ENCODE results near the gene THBS3.
"Not testable (repeated sequence)": the region's sequence is repeated elsewhere in the genome, so short reads cannot be mapped to it uniquely, and the experiment has no call there.

THBS3 gene

DNA sequence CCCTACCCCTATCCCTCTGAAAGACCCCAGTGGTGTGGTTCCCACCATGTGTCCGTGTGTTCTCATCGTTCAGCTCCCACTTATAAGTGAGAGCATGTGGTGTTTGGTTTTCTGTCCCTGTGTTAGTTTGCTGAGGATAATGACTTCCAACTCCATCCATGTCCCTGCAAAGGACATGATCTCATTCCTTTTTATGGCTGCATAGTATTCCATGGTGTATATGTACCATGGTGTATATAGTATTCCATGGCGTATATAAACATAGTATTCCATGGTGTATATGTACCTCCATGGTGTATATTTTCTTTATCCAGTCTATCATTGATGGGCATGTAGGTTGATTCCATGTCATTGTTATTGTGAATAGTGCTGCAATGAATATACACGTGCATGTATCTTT lies 43.9 kb downstream of the THBS3 start:
- not testable (repeated sequence) for H3K4ac ChIP-seq (ENCODE audit: low read depth, low read length); H2BK120ac ChIP-seq (ENCODE audit: low read depth, low read length); H2BK5ac ChIP-seq (ENCODE audit: low read length); H3K4me3 ChIP-seq (ENCODE audit: low read length); H3K56ac ChIP-seq (ENCODE audit: low read length); H3K36me3 ChIP-seq (ENCODE audit: control insufficient read depth, insufficient read depth, low read length); H3K18ac ChIP-seq (ENCODE audit: low read length); H3K79me2 ChIP-seq (ENCODE audit: control insufficient read depth, insufficient read depth, low read length); H3K23ac ChIP-seq (ENCODE audit: low read length); H2BK15ac ChIP-seq (replicated peaks; ENCODE audit: low read depth); H4K8ac ChIP-seq (ENCODE audit: low read depth, low read length); H2AK5ac ChIP-seq (ENCODE audit: low read length); H3K9ac ChIP-seq (ENCODE audit: low read length); H3K4me1 ChIP-seq (ENCODE audit: control insufficient read depth, low read depth, low read length); H3K4me2 ChIP-seq (ENCODE audit: low read length); H3K79me1 ChIP-seq (ENCODE audit: low read length); H3K27me3 ChIP-seq (ENCODE audit: insufficient read depth, low read length, poor library complexity); DNase-seq; H3K27ac ChIP-seq (ENCODE audit: low read depth, low read length); H4K5ac ChIP-seq (ENCODE audit: low read length)
- no CpG with 5 or more reads among the region's 4 CpGs for WGBS (ENCODE audit: extremely low coverage, insufficient coverage, low lambda C conversion rate)

DNA sequence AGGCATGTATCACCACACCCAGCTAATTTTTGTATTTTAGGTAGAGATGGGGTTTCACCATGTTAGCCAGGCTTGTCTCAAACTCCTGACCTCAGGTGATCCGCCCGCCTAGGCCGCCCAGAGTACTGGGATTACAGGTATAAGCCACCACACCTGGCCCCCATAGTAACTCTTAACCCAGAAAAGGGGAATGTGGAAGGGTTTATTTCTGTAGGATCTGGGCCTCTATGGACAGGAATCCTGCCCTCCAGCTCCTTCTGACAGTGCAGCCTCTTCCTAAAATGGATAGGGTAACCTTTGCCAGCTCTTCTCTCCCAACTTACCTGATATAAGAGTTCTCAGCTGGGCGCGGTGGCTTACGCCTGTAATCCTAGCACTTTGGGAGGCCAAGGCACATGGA lies 45.1 kb downstream of the THBS3 start:
- not testable (repeated sequence) for H3K9ac ChIP-seq (ENCODE audit: low read length); H3K27ac ChIP-seq (ENCODE audit: low read depth, low read length); H3K4me3 ChIP-seq (ENCODE audit: low read length); DNase-seq; H2BK5ac ChIP-seq (ENCODE audit: low read length); H3K27me3 ChIP-seq (ENCODE audit: insufficient read depth, low read length, poor library complexity); H2BK15ac ChIP-seq (replicated peaks; ENCODE audit: low read depth); H3K4me2 ChIP-seq (ENCODE audit: low read length); H3K79me1 ChIP-seq (ENCODE audit: low read length); H3K18ac ChIP-seq (ENCODE audit: low read length); H2BK120ac ChIP-seq (ENCODE audit: low read depth, low read length); H3K4ac ChIP-seq (ENCODE audit: low read depth, low read length); H4K8ac ChIP-seq (ENCODE audit: low read depth, low read length); H4K5ac ChIP-seq (ENCODE audit: low read length); H3K79me2 ChIP-seq (ENCODE audit: control insufficient read depth, insufficient read depth, low read length); H3K4me1 ChIP-seq (ENCODE audit: control insufficient read depth, low read depth, low read length); H2AK5ac ChIP-seq (ENCODE audit: low read length); H3K36me3 ChIP-seq (ENCODE audit: control insufficient read depth, insufficient read depth, low read length); H3K23ac ChIP-seq (ENCODE audit: low read length); H3K56ac ChIP-seq (ENCODE audit: low read length)
- WGBS (ENCODE audit: extremely low coverage, insufficient coverage, low lambda C conversion rate), result no CpG with 5 or more reads among the region's 6 CpGs

DNA sequence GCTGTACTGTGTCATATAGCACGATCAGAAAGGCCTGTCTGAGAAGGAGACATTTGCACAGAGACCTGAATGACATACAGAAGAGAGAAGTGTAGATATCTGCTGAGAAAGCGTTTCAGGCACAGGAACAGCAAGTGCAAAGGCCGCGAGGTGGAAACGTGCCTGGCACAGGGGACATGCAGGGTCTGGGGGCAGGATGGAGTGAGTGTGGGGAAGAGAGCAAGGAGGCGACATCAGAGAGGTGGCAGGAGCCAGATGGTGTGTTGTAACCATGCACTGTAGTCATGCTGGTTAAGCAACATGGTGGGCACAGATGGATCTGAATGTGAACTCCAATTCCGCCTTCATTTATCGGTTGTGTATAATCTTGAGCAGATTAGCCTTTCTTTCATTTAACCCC lies 47.6 kb downstream of the THBS3 start:
- H3K56ac ChIP-seq (ENCODE audit: low read length), result no peak overlapping the region
- H3K9ac ChIP-seq (ENCODE audit: low read length), result no peak overlapping the region
- no peak overlapping the region for H4K8ac ChIP-seq (ENCODE audit: low read depth, low read length)
- no peaks in the 10 kb centered on the region for H3K27me3 ChIP-seq (ENCODE audit: insufficient read depth, low read length, poor library complexity)
- no CpG with 5 or more reads among the region's 8 CpGs for WGBS (ENCODE audit: extremely low coverage, insufficient coverage, low lambda C conversion rate)
- H3K4me3 ChIP-seq (ENCODE audit: low read length), result no peak overlapping the region
- H2AK5ac ChIP-seq (ENCODE audit: low read length), result no peak overlapping the region
- H3K23ac ChIP-seq (ENCODE audit: low read length), result no peak overlapping the region
- H3K18ac ChIP-seq (ENCODE audit: low read length), result no peak overlapping the region
- H3K27ac ChIP-seq (ENCODE audit: low read depth, low read length), result no peak overlapping the region
- no peak overlapping the region for H3K4ac ChIP-seq (ENCODE audit: low read depth, low read length)
- no peaks in the 10 kb centered on the region for H3K79me1 ChIP-seq (ENCODE audit: low read length)
- H2BK5ac ChIP-seq (ENCODE audit: low read length), result no peak overlapping the region
- H4K5ac ChIP-seq (ENCODE audit: low read length), result no peak overlapping the region
- DNase-seq, result no peak
- no peak overlapping the region for H2BK120ac ChIP-seq (ENCODE audit: low read depth, low read length)
- H3K36me3 ChIP-seq (ENCODE audit: control insufficient read depth, insufficient read depth, low read length), result no peaks in the 10 kb centered on the region
- no peak overlapping the region for H3K4me2 ChIP-seq (ENCODE audit: low read length)
- H3K4me1 ChIP-seq (ENCODE audit: control insufficient read depth, low read depth, low read length), result no peaks in the 10 kb centered on the region
- no peaks in the 10 kb centered on the region for H3K79me2 ChIP-seq (ENCODE audit: control insufficient read depth, insufficient read depth, low read length)
- H2BK15ac ChIP-seq (replicated peaks; ENCODE audit: low read depth), result no peak overlapping the region

DNA sequence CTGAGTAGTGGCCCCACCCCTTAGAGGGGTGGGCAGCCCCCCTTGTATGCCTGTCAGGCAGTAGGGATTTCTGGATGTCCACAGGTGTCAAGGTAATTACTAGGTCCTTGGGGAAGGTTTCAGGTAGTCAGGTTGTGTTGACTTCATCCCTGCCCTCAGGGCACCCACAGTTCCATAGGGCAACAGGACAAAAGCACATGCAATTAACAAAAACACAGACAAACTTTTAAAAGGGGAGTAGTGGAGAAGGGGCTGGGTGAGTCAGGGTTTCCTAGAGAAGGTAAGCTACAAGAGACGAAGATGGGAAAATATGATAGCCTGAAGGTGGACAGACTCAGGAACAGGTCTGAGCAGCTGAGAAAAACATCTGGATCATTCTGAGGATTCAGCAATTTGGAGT lies 48.7 kb downstream of the THBS3 start:
- no peaks in the 10 kb centered on the region for H3K79me1 ChIP-seq (ENCODE audit: low read length)
- H3K18ac ChIP-seq (ENCODE audit: low read length), result no peak overlapping the region
- no peak overlapping the region for H3K4me2 ChIP-seq (ENCODE audit: low read length)
- H2BK120ac ChIP-seq (ENCODE audit: low read depth, low read length), result no peak overlapping the region
- WGBS (ENCODE audit: extremely low coverage, insufficient coverage, low lambda C conversion rate), result no CpG with 5 or more reads among the region's 1 CpG
- no peaks in the 10 kb centered on the region for H3K79me2 ChIP-seq (ENCODE audit: control insufficient read depth, insufficient read depth, low read length)
- no peak overlapping the region for H4K8ac ChIP-seq (ENCODE audit: low read depth, low read length)
- H4K5ac ChIP-seq (ENCODE audit: low read length), result no peak overlapping the region
- H3K4ac ChIP-seq (ENCODE audit: low read depth, low read length), result no peak overlapping the region
- DNase-seq, result no peak
- H3K4me3 ChIP-seq (ENCODE audit: low read length), result no peak overlapping the region
- no peaks in the 10 kb centered on the region for H3K4me1 ChIP-seq (ENCODE audit: control insufficient read depth, low read depth, low read length)
- no peak overlapping the region for H3K56ac ChIP-seq (ENCODE audit: low read length)
- H3K27me3 ChIP-seq (ENCODE audit: insufficient read depth, low read length, poor library complexity), result no peaks in the 10 kb centered on the region
- no peak overlapping the region for H2BK5ac ChIP-seq (ENCODE audit: low read length)
- no peak overlapping the region for H3K23ac ChIP-seq (ENCODE audit: low read length)
- no peaks in the 10 kb centered on the region for H3K36me3 ChIP-seq (ENCODE audit: control insufficient read depth, insufficient read depth, low read length)
- H3K9ac ChIP-seq (ENCODE audit: low read length), result no peak overlapping the region
- H2AK5ac ChIP-seq (ENCODE audit: low read length), result no peak overlapping the region
- H3K27ac ChIP-seq (ENCODE audit: low read depth, low read length), result no peak overlapping the region
- no peak overlapping the region for H2BK15ac ChIP-seq (replicated peaks; ENCODE audit: low read depth)

DNA sequence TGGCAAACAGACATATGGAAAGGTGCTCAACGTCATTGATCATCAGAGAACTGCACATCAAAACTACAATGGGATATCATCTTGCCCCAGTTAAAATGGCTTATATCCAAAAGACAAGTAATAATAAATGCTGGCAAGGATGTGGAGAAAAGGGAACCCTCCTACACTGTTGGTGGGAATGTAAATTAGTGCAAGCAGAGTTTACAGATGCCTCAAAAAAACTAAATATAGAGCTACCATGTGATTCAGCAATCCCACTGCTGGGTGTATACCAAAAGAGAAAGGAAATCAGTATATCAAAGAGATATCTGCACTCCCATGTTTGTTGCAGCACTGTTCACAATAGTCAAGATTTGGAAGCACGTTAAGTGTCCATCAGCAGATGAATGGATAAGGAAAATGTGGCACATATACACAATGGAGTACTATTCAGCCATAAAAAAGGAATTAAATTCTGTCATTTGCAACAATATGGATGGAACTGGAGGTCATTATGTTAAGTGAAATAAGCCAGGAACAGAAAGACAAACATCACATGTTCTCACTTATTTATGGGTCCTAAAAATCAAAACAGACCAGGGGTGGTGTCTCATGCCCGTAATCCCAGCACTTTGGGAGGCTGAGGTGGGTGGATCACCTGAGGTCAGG lies 51.6 kb downstream of the THBS3 start:
- no CpG with 5 or more reads among the region's 3 CpGs for WGBS (ENCODE audit: extremely low coverage, insufficient coverage, low lambda C conversion rate)

More for the DNA sequence above, 51.6 kb downstream of the THBS3 start:
- not testable (repeated sequence) for H2AK5ac ChIP-seq (ENCODE audit: low read length); H3K9ac ChIP-seq (ENCODE audit: low read length); H4K5ac ChIP-seq (ENCODE audit: low read length); H3K23ac ChIP-seq (ENCODE audit: low read length); H3K36me3 ChIP-seq (ENCODE audit: control insufficient read depth, insufficient read depth, low read length); H3K4me3 ChIP-seq (ENCODE audit: low read length); H4K8ac ChIP-seq (ENCODE audit: low read depth, low read length); H2BK5ac ChIP-seq (ENCODE audit: low read length); H3K27me3 ChIP-seq (ENCODE audit: insufficient read depth, low read length, poor library complexity); H3K18ac ChIP-seq (ENCODE audit: low read length); H3K4ac ChIP-seq (ENCODE audit: low read depth, low read length); H2BK120ac ChIP-seq (ENCODE audit: low read depth, low read length); H2BK15ac ChIP-seq (replicated peaks; ENCODE audit: low read depth); H3K4me2 ChIP-seq (ENCODE audit: low read length); DNase-seq; H3K4me1 ChIP-seq (ENCODE audit: control insufficient read depth, low read depth, low read length); H3K79me1 ChIP-seq (ENCODE audit: low read length); H3K56ac ChIP-seq (ENCODE audit: low read length); H3K27ac ChIP-seq (ENCODE audit: low read depth, low read length); H3K79me2 ChIP-seq (ENCODE audit: control insufficient read depth, insufficient read depth, low read length)

All from mesendoderm (in vitro differentiated cells).